H1 (cell line): Measurements from ENCODE around the gene SEMA3C. TPM values are rescaled to one million over a fixed set of nuclear protein-coding genes. Genes with fewer than 3 reads are reported as not detected.

Experiments used
- CTCF ChIA-PET: fragments of 300-600 bp; sonication (Branson Sonifier 250); formaldehyde crosslinking; loops from one replicate; lab custom pipeline; 2021; ENCODE audit not compliant: partially characterized antibody; lab: Charles Lee
- POLR2A ChIA-PET: fragments of 300-600 bp; sonication (Branson Sonifier 250); formaldehyde crosslinking; loops from one replicate; lab custom pipeline; 2021; ENCODE audit warnings: inconsistent platforms; ENCODE audit not compliant: partially characterized antibody; lab: Charles Lee
- DNase-seq, 2 experiments: peaks; one replicate each; pipeline versions ENCODE4 v3.0.0 to v3.0.0-alpha.2; 2010 to 2022; ENCODE audit warnings: low spot score in 2 of 2, low read depth in 1 of 2, mixed read lengths in 1 of 2
- FAIRE-seq: peaks from 2 replicates; lab custom pipeline; 2011; peaks lifted over from hg19 to GRCh38; lab: Jason Lieb, UNC
- H2AFZ ChIP-seq: 2 replicates; pipeline ENCODE4 v1.8.1; 2012; ENCODE audit warnings: low read length, inconsistent platforms
- H2AK5ac ChIP-seq: 2 replicates; pipeline ENCODE4 v1.6.1; 2013; ENCODE audit warnings: low read depth, low read length
- H2BK120ac ChIP-seq: replicated peaks from 2 replicates; pipeline ENCODE3; 2013; ENCODE audit warnings: low read depth, low read length, inconsistent platforms
- H2BK12ac ChIP-seq: 2 replicates; pipeline ENCODE4 v1.6.1; 2013; ENCODE audit warnings: low read depth, low read length
- H2BK15ac ChIP-seq: 2 replicates; pipeline ENCODE4 v1.6.1; 2013; ENCODE audit warnings: low read length
- H2BK20ac ChIP-seq: 2 replicates; pipeline ENCODE4 v1.6.1; 2013; ENCODE audit warnings: low read length
- H2BK5ac ChIP-seq: 2 replicates; pipeline ENCODE4 v1.6.1; 2013; ENCODE audit warnings: low read depth, low read length
- H3K14ac ChIP-seq: 2 replicates; pipeline ENCODE4 v1.6.1; 2013; ENCODE audit warnings: inconsistent platforms; ENCODE audit not compliant: insufficient read length
- H3K18ac ChIP-seq: 2 replicates; pipeline ENCODE4 v1.6.1; 2013; ENCODE audit warnings: low read length; ENCODE audit errors: extremely low read depth
- H3K23ac ChIP-seq: 2 replicates; pipeline ENCODE4 v1.6.1; 2013; ENCODE audit warnings: inconsistent platforms; ENCODE audit not compliant: insufficient read length
- H3K23me2 ChIP-seq: 2 replicates; pipeline ENCODE4 v1.6.1; 2013; ENCODE audit warnings: low read depth, low read length
- H3K27ac ChIP-seq: 2 replicates; pipeline ENCODE4 v1.6.1; 2011; ENCODE audit warnings: low read depth, low read length, inconsistent platforms
- H3K27me3 ChIP-seq, 4 experiments: replicated peaks in 1 of 4; 1 replicate in 1 of 4; 2 replicates in 3 of 4; pipeline versions ENCODE4 v1.6.1 to v1.8.1; 2011 to 2013; ENCODE audit warnings: low read length in 3 of 4, mild to moderate bottlenecking in 3 of 4, inconsistent platforms in 2 of 4, mixed read lengths in 2 of 4, moderate library complexity in 1 of 4; ENCODE audit not compliant: control insufficient read depth in 3 of 4, insufficient read depth in 3 of 4; ENCODE audit errors: extremely low read depth in 1 of 4
- H3K36me3 ChIP-seq, 4 experiments: 2 replicates each; pipeline versions ENCODE4 v1.6.1 to v1.8.1; 2011 to 2013; ENCODE audit warnings: mild to moderate bottlenecking in 4 of 4, low read length in 3 of 4, moderate library complexity in 2 of 4, control low read depth in 1 of 4, inconsistent platforms in 1 of 4; ENCODE audit not compliant: insufficient read depth in 4 of 4, control insufficient read depth in 2 of 4
- H3K4ac ChIP-seq: replicated peaks from 2 replicates; pipeline ENCODE3; 2013; ENCODE audit warnings: low read length, low read depth, mixed read lengths, inconsistent platforms; ENCODE audit not compliant: insufficient read length
- H3K4me1 ChIP-seq, 4 experiments: replicated peaks in 1 of 4; 1 replicate in 1 of 4; 2 replicates in 3 of 4; pipeline versions ENCODE4 v1.6.1 to v1.8.1; 2011 to 2013; ENCODE audit warnings: low read length in 3 of 4, inconsistent platforms in 2 of 4, mixed read lengths in 1 of 4; ENCODE audit not compliant: insufficient read depth in 4 of 4, control insufficient read depth in 3 of 4
- H3K4me2 ChIP-seq, 2 experiments: 2 replicates each; pipeline versions ENCODE4 v1.6.1 to v1.8.1; 2011 to 2013; ENCODE audit warnings: low read depth in 2 of 2, low read length in 2 of 2, control low read depth in 1 of 2, inconsistent platforms in 1 of 2, mild to moderate bottlenecking in 1 of 2; ENCODE audit not compliant: insufficient read depth in 1 of 2
- H3K4me3 ChIP-seq, 4 experiments: fragments of 200-600, 300-600 bp in 1 of 4; sonication (generic), shearing (Covaris generic), sonication (Bioruptor Twin) in 1 of 4; 2 replicates each; pipeline versions ENCODE4 v1.5.1 to v1.8.1; 2011 to 2016; ENCODE audit warnings: low read length in 4 of 4, low read depth in 3 of 4, control low read depth in 2 of 4, inconsistent platforms in 2 of 4, mild to moderate bottlenecking in 2 of 4, mixed read lengths in 1 of 4, moderate library complexity in 1 of 4; ENCODE audit not compliant: insufficient read depth in 2 of 4; ENCODE audit errors: extremely low read depth in 1 of 4
- H3K56ac ChIP-seq: replicated peaks from 2 replicates; pipeline ENCODE3; 2013; ENCODE audit warnings: low read depth, mild to moderate bottlenecking, mixed read lengths, low read length, inconsistent platforms; ENCODE audit not compliant: insufficient read length
- H3K79me1 ChIP-seq: 2 replicates; pipeline ENCODE4 v1.6.1; 2013; ENCODE audit warnings: low read depth, low read length, control low read depth
- H3K79me2 ChIP-seq, 2 experiments: 2 replicates each; pipeline versions ENCODE4 v1.6.1 to v1.8.1; 2012 to 2013; ENCODE audit warnings: low read length in 2 of 2, mild to moderate bottlenecking in 2 of 2, inconsistent platforms in 1 of 2; ENCODE audit not compliant: insufficient read depth in 2 of 2, control insufficient read depth in 1 of 2
- H3K9ac ChIP-seq, 4 experiments: replicated peaks in 1 of 4; 1 replicate in 1 of 4; 2 replicates in 3 of 4; pipeline versions ENCODE4 v1.6.1 to v1.8.1; 2011 to 2013; ENCODE audit warnings: low read depth in 3 of 4, low read length in 3 of 4, control low read depth in 2 of 4, mild to moderate bottlenecking in 2 of 4, moderate library complexity in 2 of 4, inconsistent platforms in 1 of 4; ENCODE audit errors: extremely low read depth in 1 of 4
- H3K9me3 ChIP-seq, 2 experiments: 2 replicates each; pipeline versions ENCODE4 v1.6.1 to v1.8.1; 2012 to 2013; ENCODE audit warnings: mild to moderate bottlenecking in 2 of 2, moderate library complexity in 2 of 2, control low read depth in 1 of 2, inconsistent platforms in 1 of 2, low read depth in 1 of 2, low read length in 1 of 2, mixed read lengths in 1 of 2; ENCODE audit not compliant: insufficient read depth in 2 of 2
- H4K20me1 ChIP-seq, 2 experiments: replicated peaks in 1 of 2; 2 replicates each; pipeline versions ENCODE3 to v1.8.1; 2011 to 2013; ENCODE audit warnings: inconsistent platforms in 2 of 2, low read length in 2 of 2, mild to moderate bottlenecking in 1 of 2; ENCODE audit not compliant: insufficient read depth in 2 of 2, control insufficient read depth in 1 of 2
- H4K5ac ChIP-seq: 2 replicates; pipeline ENCODE4 v1.6.1; 2013; ENCODE audit warnings: low read length, low read depth, mixed read lengths, inconsistent platforms; ENCODE audit not compliant: insufficient read length
- H4K8ac ChIP-seq: 2 replicates; pipeline ENCODE4 v1.8.0; 2013; ENCODE audit warnings: mild to moderate bottlenecking, moderate library complexity, low read length, inconsistent platforms; ENCODE audit not compliant: insufficient read depth; ENCODE audit errors: extremely low read depth
- H4K91ac ChIP-seq: replicated peaks from 2 replicates; pipeline ENCODE3; 2013; ENCODE audit warnings: low read length, mixed read lengths, inconsistent platforms; ENCODE audit not compliant: insufficient read length
- BCL11A ChIP-seq, 2 experiments: IDR thresholded peaks; one replicate each; pipeline ENCODE4 v1.6.1; 2011; ENCODE audit warnings: low read depth in 2 of 2, low read length in 2 of 2, mild to moderate bottlenecking in 2 of 2
- CREB1 ChIP-seq: IDR thresholded peaks from 2 replicates; pipeline ENCODE4 v1.6.1; 2012; ENCODE audit warnings: inconsistent platforms
- EZH2 ChIP-seq: fragments of 200-600 bp; sonication (generic); IDR thresholded peaks from 2 replicates; pipeline ENCODE4 v1.7.1; 2012; ENCODE audit warnings: low read depth, mild to moderate bottlenecking, moderate library complexity, low read length, inconsistent platforms; ENCODE audit not compliant: severe bottlenecking
- GTF2F1 ChIP-seq: IDR thresholded peaks from 2 replicates; pipeline ENCODE4 v1.6.1; 2012; ENCODE audit warnings: low read depth, low read length, improper control_type of control experiment, borderline replicate concordance
- JUND ChIP-seq: IDR thresholded peaks from 2 replicates; pipeline ENCODE4 v1.6.1; 2011; ENCODE audit warnings: mild to moderate bottlenecking, improper control_type of control experiment, low read length
- KDM1A ChIP-seq: fragments of 200-600, 300-600 bp; sonication (generic); IDR thresholded peaks from 2 replicates; pipeline ENCODE4 v1.7.1; 2016; ENCODE audit warnings: mild to moderate bottlenecking, low read length, borderline replicate concordance
- NRF1 ChIP-seq: IDR thresholded peaks from 2 replicates; pipeline ENCODE4 v1.6.1; 2011; ENCODE audit warnings: mild to moderate bottlenecking, low read depth, low read length, improper control_type of control experiment
- POLR2AphosphoS5 ChIP-seq: IDR thresholded peaks from 2 replicates; pipeline ENCODE4 v1.6.1; 2011; ENCODE audit warnings: low read depth, low read length
- RAD21 ChIP-seq, 2 experiments: IDR thresholded peaks in 1 of 2; conservative IDR thresholded peaks in 1 of 2; 2 replicates each; pipeline ENCODE4 v1.6.1; 2011; ENCODE audit warnings: low read depth in 2 of 2, low read length in 2 of 2, improper control_type of control experiment in 1 of 2, inconsistent platforms in 1 of 2, mild to moderate bottlenecking in 1 of 2, moderate library complexity in 1 of 2
- RXRA ChIP-seq: IDR thresholded peaks from 2 replicates; pipeline ENCODE4 v1.6.1; 2011; ENCODE audit warnings: low read depth, mild to moderate bottlenecking, low read length, moderate library complexity; ENCODE audit not compliant: insufficient read depth
- SIRT6 ChIP-seq: IDR thresholded peaks from one replicate; pipeline ENCODE4 v1.7.1; 2012; ENCODE audit warnings: low read length, inconsistent platforms
- SP4 ChIP-seq: IDR thresholded peaks from 2 replicates; pipeline ENCODE4 v1.6.1; 2012; ENCODE audit warnings: low read length, inconsistent platforms
- SRF ChIP-seq: IDR thresholded peaks from 2 replicates; pipeline ENCODE4 v1.6.1; 2011; ENCODE audit warnings: mild to moderate bottlenecking, low read depth, low read length, moderate library complexity
- SUZ12 ChIP-seq: fragments of 200-600 bp; sonication (generic); IDR thresholded peaks from 2 replicates; pipeline ENCODE4 v1.6.1; 2012; ENCODE audit warnings: mild to moderate bottlenecking, inconsistent platforms, low read length, moderate library complexity, mixed read lengths
- YY1 ChIP-seq: IDR thresholded peaks from 2 replicates; pipeline ENCODE4 v1.6.1; 2011; ENCODE audit warnings: low read depth, mild to moderate bottlenecking, low read length
- WGBS, 2 experiments: shearing (Covaris generic) in 1 of 2; methylation state at CpG; one replicate each; pipeline versions ENCODE4 v1.1.6 to v1.1.7; 2013 to 2015; ENCODE audit warnings: low lambda C conversion rate in 2 of 2, mixed read lengths in 2 of 2, inconsistent platforms in 1 of 2, low coverage in 1 of 2, missing lambda C conversion rate in 1 of 2; ENCODE audit not compliant: insufficient replicate concordance in 2 of 2, insufficient coverage in 1 of 2, insufficient read length in 1 of 2; ENCODE audit errors: extremely low coverage in 1 of 2, missing lambda C conversion rate in 1 of 2; 5-methylcytosine and 5-hydroxymethylcytosine counted together
- polyA plus RNA-seq, 7 experiments: library from polyadenylated mRNA; depleted of rRNA in 3 of 7; stranded (reverse) in 5 of 7; unstranded in 2 of 7; fragments of >200 nt in 5 of 7; fragments of 200-250 nt in 2 of 7; gene quantifications; 1 replicate in 5 of 7; 2 replicates in 1 of 7; 4 replicates in 1 of 7; pipeline versions ENCODE4 v1.2.1 to v1.2.3, GENCODE V29; 2011 to 2013; ENCODE audit warnings: missing spikeins in 2 of 7, mixed read lengths in 2 of 7
- total RNA-seq: library from RNA; stranded (reverse); fragmentation: NEBNext Ultra II Directional; extraction: Animal tissue kit (Norgen Biotek cat#: 25700); gene quantifications from 2 replicates; pipeline ENCODE4 v1.2.1, GENCODE V29; 2021
- TF ChIP-seq, protein P1 (sequence below): IDR thresholded peaks from 2 replicates; pipeline ENCODE4 v1.6.1; 2012; ENCODE audit warnings: inconsistent platforms

The SEMA3C gene
- total and polyA plus RNA-seq, 2 of the 8 experiments (the other 6 are each of a cell fraction or from before 2014, with no cell fraction given): 0.15 to 1.4 TPM

DNA sequence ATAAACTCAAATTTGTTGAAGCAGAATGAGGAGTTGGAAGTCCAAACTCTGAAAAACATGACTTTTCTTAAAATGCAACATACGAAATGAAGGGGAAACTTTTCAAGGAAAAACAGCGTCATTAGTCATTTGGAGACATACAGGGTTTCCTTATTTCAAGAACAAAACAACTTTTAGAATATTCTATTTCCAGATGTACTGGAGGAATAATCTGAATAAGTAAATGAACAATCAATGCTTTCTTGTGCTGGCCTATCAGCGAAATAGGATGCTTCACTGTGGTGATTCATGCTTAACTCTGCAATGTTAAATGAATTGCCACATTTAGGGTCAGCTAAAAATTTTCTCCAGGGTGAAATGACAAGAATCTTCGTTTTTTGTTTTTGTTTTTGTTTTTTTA lies 114.3 kb downstream of the SEMA3C start:
- Histone ChIP-seq H2BK5ac (no peak overlapping the region), H3K23ac (no peak overlapping the region), H4K8ac (no peak overlapping the region), H3K36me3 (no peaks in the 10 kb centered on the region), H3K79me1 (no peaks in the 10 kb centered on the region), H3K56ac (no peak overlapping the region), H3K27ac (no peak overlapping the region), H2BK120ac (no peak overlapping the region), H3K4ac (no peak overlapping the region), H3K27me3 (no peaks in the 10 kb centered on the region), H3K9ac (no peak overlapping the region), H4K20me1 (no peaks in the 10 kb centered on the region), H3K79me2 (no peaks in the 10 kb centered on the region), H2AK5ac (no peak overlapping the region), H3K4me1 (no peaks in the 10 kb centered on the region), H2AFZ (no peak overlapping the region), H2BK12ac (no peak overlapping the region), H3K4me3 (no peak overlapping the region), H4K91ac (no peak overlapping the region), H3K4me2 (no peak overlapping the region), H4K5ac (no peak overlapping the region), H3K14ac (no peak overlapping the region), H2BK15ac (no peak overlapping the region), H3K18ac (no peak overlapping the region), H2BK20ac (no peak overlapping the region), H3K23me2 (no peaks in the 10 kb centered on the region), H3K9me3 (no peaks in the 10 kb centered on the region; a peak in 1 of 4 replicates)
- ChIA-PET CTCF (no interaction called here), POLR2A (no interaction called here)
- FAIRE-seq: no peak
- 89% methylated on average over 4 of the region's 4 CpGs; no CpG with 5 or more reads in 1 of the 2 experiments for WGBS, 2 experiments
- no peak for DNase-seq
- TF ChIP-seq YY1: no peak
- TF ChIP-seq SUZ12: no peak
- TF ChIP-seq, protein P1, sequence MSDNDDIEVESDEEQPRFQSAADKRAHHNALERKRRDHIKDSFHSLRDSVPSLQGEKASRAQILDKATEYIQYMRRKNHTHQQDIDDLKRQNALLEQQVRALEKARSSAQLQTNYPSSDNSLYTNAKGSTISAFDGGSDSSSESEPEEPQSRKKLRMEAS: no peak
- no peak for TF ChIP-seq CREB1
- TF ChIP-seq JUND: no peak
- TF ChIP-seq POLR2AphosphoS5: no peak
- no peak for TF ChIP-seq KDM1A
- no peak for TF ChIP-seq EZH2
- no peak for TF ChIP-seq RAD21 (IDR thresholded peaks at IDR 0.05 in 1 of 2, conservative IDR thresholded peaks at IDR 0.05 in 1 of 2; ENCODE audit: low read depth in 2 of 2, low read length in 2 of 2)
- TF ChIP-seq RXRA: no peak
- no peak for TF ChIP-seq BCL11A (IDR thresholded peaks at IDR 0.05; ENCODE audit: low read depth in 2 of 2, low read length in 2 of 2)
- TF ChIP-seq SRF: no peak
- no peak for TF ChIP-seq NRF1
- no peak for TF ChIP-seq SP4
- no peak for TF ChIP-seq GTF2F1
- no peak for TF ChIP-seq SIRT6
